ENCODE measurements around the gene ALS2.

- TF ChIP-seq EP300 (IDR thresholded peaks at IDR 0.05; ENCODE audit: borderline replicate concordance) (no peak), TAF1 (IDR thresholded peaks at IDR 0.05; ENCODE audit: low read depth) (no peak), MAX (IDR thresholded peaks at IDR 0.05) (no peak), RAD21 (IDR thresholded peaks at IDR 0.05; ENCODE audit: low read depth) (no peak), TEAD4 (IDR thresholded peaks at IDR 0.05) (no peak), CREB1 (IDR thresholded peaks at IDR 0.05; ENCODE audit: low read depth) (no peak), NFIC (IDR thresholded peaks at IDR 0.05) (no peak), YY1 (IDR thresholded peaks at IDR 0.05; ENCODE audit: low read depth) (no peak), CEBPB (IDR thresholded peaks at IDR 0.05) (no peak), ZBTB7A (IDR thresholded peaks at IDR 0.05; ENCODE audit: low read depth) (no peak), USF1 (IDR thresholded peaks at IDR 0.05) (no peak)
Observed at GRCh38 chr2:201656102-201656501, 124.6 kb downstream of the ALS2 start.

Data from Ishikawa (cell line).